NT2/D1 (cell line): ENCODE measurements around the gene VWA5B2.

ENCODE experiments used
- DNase-seq: peaks from one replicate; pipeline ENCODE4 v3.0.0-alpha.2; 2011; ENCODE audit warnings: low read depth, low spot score
- H3K27me3 ChIP-seq: 2 replicates; pipeline ENCODE4 v1.6.0; 2011; ENCODE audit warnings: mild to moderate bottlenecking; ENCODE audit not compliant: insufficient read length, insufficient read depth
- H3K36me3 ChIP-seq: 2 replicates; pipeline ENCODE4 v1.6.1; 2011; ENCODE audit warnings: mild to moderate bottlenecking, low read length, mixed read lengths; ENCODE audit not compliant: insufficient read depth, insufficient read length
- H3K4me1 ChIP-seq: 2 replicates; pipeline ENCODE4 v1.5.1; 2011; ENCODE audit not compliant: insufficient read depth, insufficient read length
- H3K4me3 ChIP-seq: 2 replicates; pipeline ENCODE4 v1.5.1; 2011; ENCODE audit warnings: low read depth; ENCODE audit not compliant: insufficient read length
- H3K9ac ChIP-seq: 2 replicates; pipeline ENCODE4 v1.6.0; 2011; ENCODE audit warnings: low read depth; ENCODE audit not compliant: insufficient read length
- H3K9me3 ChIP-seq: 2 replicates; pipeline ENCODE4 v1.5.1; 2011; ENCODE audit warnings: mild to moderate bottlenecking, low read length; ENCODE audit not compliant: insufficient read depth
- SUZ12 ChIP-seq: IDR thresholded peaks from 2 replicates; pipeline ENCODE4 v1.6.1; 2011; ENCODE audit not compliant: insufficient read length, insufficient read depth; ENCODE audit errors: extremely low read depth
- YY1 ChIP-seq: IDR thresholded peaks from 2 replicates; pipeline ENCODE4 v1.6.1; 2011; ENCODE audit not compliant: insufficient read length, insufficient read depth
- ZNF274 ChIP-seq: IDR thresholded peaks from 2 replicates; pipeline ENCODE4 v1.6.1; 2011; ENCODE audit warnings: mild to moderate bottlenecking, low read depth, low read length

Gene VWA5B2

GRCh38 chr3:184289426-184289938 is 60.1 kb downstream of the VWA5B2 start:
- Histone ChIP-seq H3K9ac (no peak overlapping the region), H3K9me3 (no peaks in the 10 kb centered on the region), H3K36me3 (no peaks in the 10 kb centered on the region), H3K4me1 (no peaks in the 10 kb centered on the region), H3K4me3 (no peak overlapping the region), H3K27me3 (no peaks in the 10 kb centered on the region)
- peak; percentile 75 for DNase-seq
- TF ChIP-seq SUZ12: no peak
- no peak for TF ChIP-seq ZNF274
- no peak for TF ChIP-seq YY1

- TF ChIP-seq SUZ12 (no peak), YY1 (no peak), ZNF274 (no peak)
- no peak overlapping the region for H3K4me3 ChIP-seq
Measured at GRCh38 chr3:184290331-184290730, 60.9 kb downstream of the VWA5B2 start.

GRCh38 chr3:184291044-184291737 is 61.8 kb downstream of the VWA5B2 start:
- no peaks in the 10 kb centered on the region for H3K4me1 ChIP-seq
- no peak overlapping the region for H3K9ac ChIP-seq
- H3K27me3 ChIP-seq: no peaks in the 10 kb centered on the region
- H3K9me3 ChIP-seq: no peaks in the 10 kb centered on the region
- no peak overlapping the region for H3K4me3 ChIP-seq
- H3K36me3 ChIP-seq: no peaks in the 10 kb centered on the region
- DNase-seq: no peak
- no peak for TF ChIP-seq YY1
- TF ChIP-seq SUZ12: no peak
- no peak for TF ChIP-seq ZNF274

More at GRCh38 chr3:184290331-184290730, 60.9 kb downstream of the VWA5B2 start:
- DNase-seq: no peak
- H3K9me3 ChIP-seq: no peaks in the 10 kb centered on the region
- H3K27me3 ChIP-seq: no peaks in the 10 kb centered on the region
- H3K4me1 ChIP-seq: no peaks in the 10 kb centered on the region
- no peak overlapping the region for H3K9ac ChIP-seq
- H3K36me3 ChIP-seq: no peaks in the 10 kb centered on the region
